LNCaP clone FGC (cell line): ENCODE results near the gene ZFHX3.

Experiments used
- DNase-seq: peaks from one replicate; pipeline ENCODE4 v3.0.0-alpha.2; 2011; ENCODE audit warnings: low read depth
- H3K4me3 ChIP-seq: 2 replicates; pipeline ENCODE4 v1.5.1; 2011; ENCODE audit warnings: mild to moderate bottlenecking, low read depth, low read length, control low read depth
- CTCF ChIP-seq: IDR thresholded peaks from 2 replicates; pipeline ENCODE4 v1.5.1; 2012; ENCODE audit warnings: mild to moderate bottlenecking; ENCODE audit not compliant: control insufficient read depth, insufficient read depth; ENCODE audit errors: extremely low read depth

Gene ZFHX3

GRCh38 chr16:72967941-72968340 lies 80.0 kb downstream of the ZFHX3 start:
- H3K4me3 ChIP-seq = no peak overlapping the region
- no peak for TF ChIP-seq CTCF
- no peak for DNase-seq

GRCh38 chr16:72963533-72964315 lies 84.2 kb downstream of the ZFHX3 start:
- DNase-seq = no peak

GRCh38 chr16:72962347-72962746 lies 85.6 kb downstream of the ZFHX3 start:
- H3K4me3 ChIP-seq = no peak overlapping the region
- no peak for DNase-seq
- no peak for TF ChIP-seq CTCF

More at GRCh38 chr16:72963533-72964315, 84.2 kb downstream of the ZFHX3 start:
- H3K4me3 ChIP-seq = no peak overlapping the region
- TF ChIP-seq CTCF = no peak

GRCh38 chr16:72961863-72962262 lies 86.1 kb downstream of the ZFHX3 start:
- no peak for TF ChIP-seq CTCF
- no peak overlapping the region for H3K4me3 ChIP-seq

GRCh38 chr16:72961115-72961832 lies 86.7 kb downstream of the ZFHX3 start:
- peak; percentile 33; the same call in 1 of the 2 replicates for TF ChIP-seq CTCF
- DNase-seq = no peak
- no peak overlapping the region for H3K4me3 ChIP-seq

More at GRCh38 chr16:72961863-72962262, 86.1 kb downstream of the ZFHX3 start:
- DNase-seq = no peak

- no peak for DNase-seq
- no peak for TF ChIP-seq CTCF
- H3K4me3 ChIP-seq = no peak overlapping the region
Observed at GRCh38 chr16:72960101-72960500, 87.8 kb downstream of the ZFHX3 start.
